ENCODE measurements around the gene GALNT17.

Gene GALNT17

GRCh38 chr7:71504697-71505441 lies 372.9 kb downstream of the GALNT17 start:
- DNase-seq (ENCODE audit: low spot score): no peak

GRCh38 chr7:71506822-71507221 lies 374.9 kb downstream of the GALNT17 start:
- no peak for DNase-seq (ENCODE audit: low spot score)

GRCh38 chr7:71507680-71508602 lies 376.0 kb downstream of the GALNT17 start:
- no peak for DNase-seq (ENCODE audit: low spot score)

GRCh38 chr7:71509381-71509780 lies 377.4 kb downstream of the GALNT17 start:
- DNase-seq (ENCODE audit: low spot score): no peak

GRCh38 chr7:71511361-71511807 lies 379.4 kb downstream of the GALNT17 start:
- DNase-seq (ENCODE audit: low spot score): no peak

- no peak for DNase-seq (ENCODE audit: low spot score)
Observed at GRCh38 chr7:71517940-71518699, 386.2 kb downstream of the GALNT17 start.

- no peak for DNase-seq (ENCODE audit: low spot score)
Observed at GRCh38 chr7:71518880-71519279, 386.9 kb downstream of the GALNT17 start.

GRCh38 chr7:71521506-71521905 lies 389.6 kb downstream of the GALNT17 start:
- no peak for DNase-seq (ENCODE audit: low spot score)

GRCh38 chr7:71526106-71526505 lies 394.2 kb downstream of the GALNT17 start:
- no peak for DNase-seq (ENCODE audit: low spot score)

- DNase-seq (ENCODE audit: low spot score): no peak
Observed at GRCh38 chr7:71527213-71527612, 395.3 kb downstream of the GALNT17 start.

- DNase-seq (ENCODE audit: low spot score): no peak
Observed at GRCh38 chr7:71535616-71536015, 403.7 kb downstream of the GALNT17 start.

GRCh38 chr7:71538210-71538609 lies 406.3 kb downstream of the GALNT17 start:
- no peak for DNase-seq (ENCODE audit: low spot score)

- no peak for DNase-seq (ENCODE audit: low spot score)
Observed at GRCh38 chr7:71539615-71540014, 407.7 kb downstream of the GALNT17 start.

- DNase-seq (ENCODE audit: low spot score): no peak
Observed at GRCh38 chr7:71541707-71542353, 409.9 kb downstream of the GALNT17 start.

- DNase-seq (ENCODE audit: low spot score): no peak
Observed at GRCh38 chr7:71543396-71543795, 411.5 kb downstream of the GALNT17 start.

GRCh38 chr7:71544816-71545215 lies 412.9 kb downstream of the GALNT17 start:
- DNase-seq (ENCODE audit: low spot score): no peak

- DNase-seq (ENCODE audit: low spot score): no peak
Observed at GRCh38 chr7:71547426-71547825, 415.5 kb downstream of the GALNT17 start.

GRCh38 chr7:71548746-71549145 lies 416.8 kb downstream of the GALNT17 start:
- no peak for DNase-seq (ENCODE audit: low spot score)

- no peak for DNase-seq (ENCODE audit: low spot score)
Observed at GRCh38 chr7:71553306-71553705, 421.4 kb downstream of the GALNT17 start.

GRCh38 chr7:71555758-71556157 lies 423.8 kb downstream of the GALNT17 start:
- DNase-seq (ENCODE audit: low spot score): no peak

- DNase-seq (ENCODE audit: low spot score): no peak
Observed at GRCh38 chr7:71558806-71559613, 427.1 kb downstream of the GALNT17 start.
